Stimulated activated CD8-positive, alpha-beta memory T cell treated with anti-CD3 and anti-CD28 coated beads, Interleukin-2, amount 100 ng/mL, for 48 hours (primary cell): ENCODE data around the gene DIAPH2.

Experiments used
- DNase-seq, 2 donors: peaks; one replicate each; pipeline ENCODE4 v3.0.0-alpha.2; 2020; ENCODE audit warnings: low read depth in 2 of 2

Gene DIAPH2

GRCh38 chrX:96971812-96972211 is 287.2 kb downstream of the DIAPH2 start:
- DNase-seq = no peak

GRCh38 chrX:96978906-96979305 is 294.3 kb downstream of the DIAPH2 start:
- no peak for DNase-seq

GRCh38 chrX:96979766-96980165 is 295.1 kb downstream of the DIAPH2 start:
- no peak for DNase-seq

- no peak for DNase-seq
These were observed 297.5 kb downstream of the DIAPH2 start for GRCh38 chrX:96982161-96982560.

- no peak for DNase-seq
These were observed 299.9 kb downstream of the DIAPH2 start for GRCh38 chrX:96984538-96984937.

- DNase-seq = no peak
These were observed 300.4 kb downstream of the DIAPH2 start for GRCh38 chrX:96985046-96985445.

- no peak for DNase-seq
These were observed 302.6 kb downstream of the DIAPH2 start for GRCh38 chrX:96987228-96987627.

GRCh38 chrX:96989830-96990571 is 305.4 kb downstream of the DIAPH2 start:
- no peak for DNase-seq

GRCh38 chrX:96994093-96994492 is 309.5 kb downstream of the DIAPH2 start:
- no peak for DNase-seq

- no peak for DNase-seq
These were observed 312.6 kb downstream of the DIAPH2 start for GRCh38 chrX:96997196-96997595.

- no peak for DNase-seq
These were observed 316.2 kb downstream of the DIAPH2 start for GRCh38 chrX:97000682-97001368.

GRCh38 chrX:97006167-97006566 is 321.5 kb downstream of the DIAPH2 start:
- DNase-seq = no peak

- no peak for DNase-seq
These were observed 324.7 kb downstream of the DIAPH2 start for GRCh38 chrX:97009391-97009790.

- DNase-seq = no peak
These were observed 326.9 kb downstream of the DIAPH2 start for GRCh38 chrX:97011540-97011939.

- no peak for DNase-seq
These were observed 331.5 kb downstream of the DIAPH2 start for GRCh38 chrX:97016106-97016505.

GRCh38 chrX:97021680-97022079 is 337.0 kb downstream of the DIAPH2 start:
- DNase-seq = no peak

- no peak for DNase-seq
These were observed 341.8 kb downstream of the DIAPH2 start for GRCh38 chrX:97026406-97026805.

- DNase-seq = no peak
These were observed 342.8 kb downstream of the DIAPH2 start for GRCh38 chrX:97027384-97027922.

GRCh38 chrX:97030463-97030862 is 345.8 kb downstream of the DIAPH2 start:
- no peak for DNase-seq

GRCh38 chrX:97030947-97031346 is 346.3 kb downstream of the DIAPH2 start:
- no peak for DNase-seq

- no peak for DNase-seq
These were observed 354.9 kb downstream of the DIAPH2 start for GRCh38 chrX:97039363-97040029.

GRCh38 chrX:97045470-97045869 is 360.8 kb downstream of the DIAPH2 start:
- DNase-seq = no peak

- no peak for DNase-seq
These were observed 362.2 kb downstream of the DIAPH2 start for GRCh38 chrX:97046867-97047266.
